Upper lobe of left lung (tissue), 6 donors: Measurements from ENCODE around the gene ANKS1B. TPM values are rescaled to one million over a fixed set of nuclear protein-coding genes. Genes with fewer than 3 reads are reported as not detected.

Experiments used
- ATAC-seq, 2 donors: fragments of 200-7000 bp; cut with Tn5 transposase; one replicate each; pipeline ENCODE4 v1.9.1; 2022; ENCODE audit warnings: mild to moderate bottlenecking in 2 of 2, moderate library complexity in 2 of 2; ENCODE audit not compliant: low FRiP score in 2 of 2
- DNase-seq, 2 donors: peaks; one replicate each; pipeline ENCODE4 v3.0.0-alpha.2; 2019 to 2020
- H3K27ac ChIP-seq, 4 donors: fragments of 200-600 bp; sonication (generic); one replicate each; pipeline ENCODE4 v1.5.1; 2016 to 2019
- H3K27me3 ChIP-seq, 4 donors: fragments of 200-600 bp; sonication (generic); one replicate each; pipeline ENCODE4 v1.5.1; 2017 to 2019
- H3K36me3 ChIP-seq, 4 donors: fragments of 200-600 bp; sonication (generic); one replicate each; pipeline ENCODE4 v1.5.1; 2016 to 2019
- H3K4me1 ChIP-seq, 4 donors: fragments of 200-600 bp; sonication (generic); one replicate each; pipeline ENCODE4 v1.5.1; 2018 to 2019
- H3K4me3 ChIP-seq, 4 donors: fragments of 200-600 bp; sonication (generic); one replicate each; pipeline ENCODE4 v1.5.1; 2017 to 2019; ENCODE audit warnings: mild to moderate bottlenecking in 2 of 4, moderate library complexity in 1 of 4
- H3K9me3 ChIP-seq, 4 donors: fragments of 200-600 bp; sonication (generic); one replicate each; pipeline ENCODE4 v1.5.1; 2018 to 2019
- CTCF ChIP-seq, 6 experiments: fragments of 450-650 bp in 4 of 6; fragments of 200-600 bp in 2 of 6; sonication (generic) in 2 of 6; IDR thresholded peaks; one replicate each; pipeline ENCODE4 v1.5.1; 2016 to 2019; ENCODE audit warnings: antibody characterized with exemption in 6 of 6
- EP300 ChIP-seq, 4 donors: sonication (generic); formaldehyde crosslinking; IDR thresholded peaks; one replicate each; pipeline ENCODE4 v1.5.1; 2017; ENCODE audit warnings: antibody characterized with exemption in 4 of 4, control low read depth in 2 of 4
- POLR2A ChIP-seq, 4 donors: fragments of 450-650 bp; IDR thresholded peaks; one replicate each; pipeline ENCODE4 v1.5.1; 2016 to 2017; ENCODE audit warnings: antibody characterized with exemption in 4 of 4, mild to moderate bottlenecking in 2 of 4
- POLR2AphosphoS5 ChIP-seq, 2 donors: sonication (generic); formaldehyde crosslinking; IDR thresholded peaks; one replicate each; pipeline ENCODE4 v1.5.1; 2017; ENCODE audit warnings: antibody characterized with exemption in 2 of 2
- WGBS, 2 donors: methylation state at CpG; one replicate each; pipeline ENCODE4 v1.1.5; 2017 to 2018; 5-methylcytosine and 5-hydroxymethylcytosine counted together
- total RNA-seq, 6 donors: library from RNA; depleted of rRNA in 4 of 6; stranded (reverse); fragments of >200 nt in 4 of 6; gene quantifications; one replicate each; pipeline versions ENCODE4 v1.1.0 to v1.2.1, GENCODE V29; 2016 to 2021
- donor health status: DM: no; HTN: no; CAD: no; lungs with moderate emphysema.
- donor health status: DM: no; HTN: yes; CAD: no; lungs with severe emphysema.

ANKS1B gene
- total RNA-seq, 6 donors from 2014 or later: 5.1 to 23.7 (median 7.2) TPM

- ATAC-seq (no peak), DNase-seq (no peak)
- Histone ChIP-seq H3K27ac (no peak overlapping the region), H3K9me3 (no peaks in the 10 kb centered on the region), H3K4me1 (no peaks in the 10 kb centered on the region), H3K27me3 (no peaks in the 10 kb centered on the region), H3K36me3 (no peaks in the 10 kb centered on the region), H3K4me3 (no peak overlapping the region)
- 65 to 67% methylated on average over 5 of the region's 5 CpGs for WGBS, 2 donors
- TF ChIP-seq POLR2AphosphoS5 (IDR thresholded peaks at IDR 0.05): no peak
- no peak for TF ChIP-seq EP300 (IDR thresholded peaks at IDR 0.05)
- TF ChIP-seq POLR2A (IDR thresholded peaks at IDR 0.05): no peak
- TF ChIP-seq CTCF (IDR thresholded peaks at IDR 0.05): no peak
These were observed 1068.6 kb downstream of the ANKS1B start for GRCh38 chr12:98916106-98916505.

- Histone ChIP-seq H3K4me3 (no peak overlapping the region), H3K4me1 (no peaks in the 10 kb centered on the region), H3K36me3 (no peaks in the 10 kb centered on the region), H3K27ac (no peak overlapping the region), H3K9me3 (no peaks in the 10 kb centered on the region), H3K27me3 (no peaks in the 10 kb centered on the region)
- whole genome bisulfite sequencing, 2 donors: 44 to 48% methylated on average over 4 of the region's 4 CpGs
- ATAC-seq: no peak
- TF ChIP-seq CTCF (IDR thresholded peaks at IDR 0.05) (no peak), EP300 (IDR thresholded peaks at IDR 0.05) (no peak), POLR2A (IDR thresholded peaks at IDR 0.05) (no peak), POLR2AphosphoS5 (IDR thresholded peaks at IDR 0.05) (no peak)
- DNase-seq: no peak
These were observed 1072.2 kb downstream of the ANKS1B start for GRCh38 chr12:98912401-98912974.

GRCh38 chr12:98911396-98911795, 1073.3 kb downstream of the ANKS1B start:
- no peaks in the 10 kb centered on the region for H3K4me1 ChIP-seq
- DNase-seq: no peak
- no peaks in the 10 kb centered on the region for H3K9me3 ChIP-seq
- H3K27ac ChIP-seq: no peak overlapping the region
- no peaks in the 10 kb centered on the region for H3K27me3 ChIP-seq
- H3K4me3 ChIP-seq: no peak overlapping the region
- WGBS, 2 donors: 48 to 67% methylated on average over 2 of the region's 2 CpGs
- TF ChIP-seq CTCF (IDR thresholded peaks at IDR 0.05) (no peak), POLR2AphosphoS5 (IDR thresholded peaks at IDR 0.05) (no peak), EP300 (IDR thresholded peaks at IDR 0.05) (no peak), POLR2A (IDR thresholded peaks at IDR 0.05) (no peak)
- H3K36me3 ChIP-seq: no peaks in the 10 kb centered on the region
- ATAC-seq: no peak

- Histone ChIP-seq H3K4me1 (no peaks in the 10 kb centered on the region), H3K27ac (no peak overlapping the region), H3K36me3 (no peaks in the 10 kb centered on the region), H3K27me3 (no peaks in the 10 kb centered on the region), H3K9me3 (no peaks in the 10 kb centered on the region), H3K4me3 (no peak overlapping the region)
- WGBS, 2 donors: 9 to 12% methylated on average over 2 of the region's 2 CpGs
- no peak for TF ChIP-seq CTCF (IDR thresholded peaks at IDR 0.05)
- TF ChIP-seq POLR2AphosphoS5 (IDR thresholded peaks at IDR 0.05): no peak
- no peak for TF ChIP-seq POLR2A (IDR thresholded peaks at IDR 0.05)
- no peak for TF ChIP-seq EP300 (IDR thresholded peaks at IDR 0.05)
- DNase-seq (no peak), ATAC-seq (no peak)
These were observed 1075.0 kb downstream of the ANKS1B start for GRCh38 chr12:98909746-98910145.

- H3K4me3 ChIP-seq: no peak overlapping the region
- no peaks in the 10 kb centered on the region for H3K36me3 ChIP-seq
- 79 to 81% methylated on average over 6 of the region's 6 CpGs for WGBS, 2 donors
- no peaks in the 10 kb centered on the region for H3K4me1 ChIP-seq
- ATAC-seq (no peak), DNase-seq (no peak)
- TF ChIP-seq POLR2A (IDR thresholded peaks at IDR 0.05) (no peak), POLR2AphosphoS5 (IDR thresholded peaks at IDR 0.05) (no peak), EP300 (IDR thresholded peaks at IDR 0.05) (no peak), CTCF (IDR thresholded peaks at IDR 0.05) (no peak)
- no peaks in the 10 kb centered on the region for H3K27me3 ChIP-seq
- H3K9me3 ChIP-seq: no peaks in the 10 kb centered on the region
- H3K27ac ChIP-seq: no peak overlapping the region
These were observed 1075.9 kb downstream of the ANKS1B start for GRCh38 chr12:98908866-98909265.
